NT2/D1 (cell line): ENCODE results near the gene CYB561D2.

ENCODE experiments used
- SUZ12 ChIP-seq: IDR thresholded peaks from 2 replicates; pipeline ENCODE4 v1.6.1; 2011; ENCODE audit not compliant: insufficient read length, insufficient read depth; ENCODE audit errors: extremely low read depth
- YY1 ChIP-seq: IDR thresholded peaks from 2 replicates; pipeline ENCODE4 v1.6.1; 2011; ENCODE audit not compliant: insufficient read length, insufficient read depth

DNA sequence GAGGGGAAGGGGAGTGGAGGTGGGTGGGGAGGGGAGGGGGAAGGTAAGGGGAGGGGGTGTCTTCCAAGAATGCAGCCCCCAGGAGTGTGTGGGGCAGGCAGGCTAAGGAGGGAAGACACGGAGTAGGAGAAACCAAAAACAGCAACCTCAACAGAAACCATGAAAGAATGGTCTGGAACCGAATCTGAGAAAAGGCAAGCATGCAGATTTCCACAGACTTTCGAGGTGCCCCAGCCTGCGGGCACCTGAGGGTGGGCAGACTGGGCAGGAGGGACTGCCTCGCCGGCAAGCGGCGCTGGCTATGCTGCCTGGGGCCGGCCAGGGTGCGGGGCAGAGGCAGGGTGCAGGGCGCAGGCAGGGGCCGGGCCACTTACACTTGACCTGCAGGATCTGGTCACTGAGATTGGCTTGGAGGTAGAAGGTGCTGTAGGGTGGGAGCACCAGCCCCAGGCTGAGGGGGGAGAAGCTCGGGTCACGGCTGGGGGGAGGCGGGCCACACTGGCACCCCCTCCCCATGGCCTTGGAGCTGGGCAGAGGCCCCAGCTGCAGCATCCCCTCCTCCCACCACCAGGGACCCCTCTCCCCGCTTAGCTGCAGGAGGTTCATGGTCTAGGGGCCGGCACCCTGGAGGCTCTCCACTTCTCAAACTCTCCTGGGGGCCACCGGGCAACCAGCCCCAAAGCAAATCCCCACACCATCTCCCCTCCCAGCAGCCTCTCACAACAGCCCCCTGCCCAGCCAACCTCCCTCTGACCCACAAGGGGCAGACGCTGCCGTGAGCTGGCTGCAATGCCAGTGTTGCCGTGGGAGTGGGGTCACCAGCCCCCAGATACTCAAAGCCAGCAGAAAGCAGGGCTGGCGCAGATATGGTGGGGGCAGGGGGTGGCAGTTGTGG is 23.9 kb downstream of the CYB561D2 start:
- TF ChIP-seq SUZ12: no peak
- no peak for TF ChIP-seq YY1
